NCI-H1694 (cell line): ENCODE data around the gene NANOS3.
A peak's percentile ranks its signal among the peaks of the same experiment; 100 is the strongest.

Experiments used
- DNase-seq: peaks from one replicate; lab custom pipeline; 2025; lab: John Stamatoyannopoulos, UW

The NANOS3 gene

DNA sequence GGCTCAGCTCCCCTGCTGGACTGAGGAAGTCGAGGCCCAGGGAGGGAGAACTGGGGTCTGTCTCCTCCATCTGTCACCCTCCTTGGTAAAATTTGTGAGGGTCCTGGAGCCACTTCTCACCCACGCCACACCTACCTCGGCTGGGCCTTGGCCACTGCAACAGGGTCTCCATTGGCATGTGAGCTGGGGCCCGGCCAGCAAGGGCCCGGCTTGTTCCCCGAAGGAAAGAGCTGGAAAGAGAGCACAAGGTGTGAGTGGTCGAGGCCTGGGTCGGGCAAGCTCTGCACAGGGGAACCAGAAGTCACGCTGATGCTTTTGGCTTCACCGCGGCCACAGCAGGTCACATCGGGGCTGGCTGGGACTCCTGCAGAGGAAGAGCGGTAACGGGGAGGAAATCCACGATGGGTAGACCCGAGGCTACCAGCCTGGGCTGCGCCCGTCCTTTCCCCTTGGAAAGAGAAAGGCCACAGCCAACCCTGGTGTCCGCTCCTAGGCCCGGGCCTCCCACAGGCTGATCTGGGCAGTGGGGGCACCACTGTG is 9.0 kb downstream of the NANOS3 start:
- no peak for DNase-seq

- DNase-seq, result no peak
Observed at GRCh38 chr19:13887018-13887436, 10.1 kb downstream of the NANOS3 start.

GRCh38 chr19:13887517-13887916 is 10.6 kb downstream of the NANOS3 start:
- DNase-seq, result no peak

GRCh38 chr19:13888281-13888680 is 11.3 kb downstream of the NANOS3 start:
- no peak for DNase-seq

DNA sequence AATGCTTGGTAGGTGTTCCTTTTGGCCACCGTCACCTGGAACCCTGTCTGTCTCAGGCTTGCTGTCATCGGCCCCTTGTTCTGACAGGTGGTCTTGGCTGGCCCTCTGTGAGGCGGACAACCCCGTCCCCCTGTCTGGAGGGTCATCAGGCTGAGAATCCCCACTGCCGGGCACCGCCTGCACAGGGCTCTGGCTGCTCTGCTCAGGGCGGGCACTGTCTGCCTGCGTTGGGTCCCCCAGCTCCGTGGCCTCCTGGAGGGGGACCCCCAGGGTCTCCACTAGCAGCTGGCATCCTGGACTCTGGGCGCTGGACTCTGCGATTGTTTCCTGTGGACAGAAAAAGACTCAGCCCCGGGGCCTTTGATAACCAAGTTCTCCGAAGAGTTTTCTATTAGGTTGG is 13.2 kb downstream of the NANOS3 start:
- no peak for DNase-seq

- no peak for DNase-seq
Observed at GRCh38 chr19:13892870-13893269, 15.9 kb downstream of the NANOS3 start.

GRCh38 chr19:13894552-13894951 is 17.6 kb downstream of the NANOS3 start:
- no peak for DNase-seq

DNA sequence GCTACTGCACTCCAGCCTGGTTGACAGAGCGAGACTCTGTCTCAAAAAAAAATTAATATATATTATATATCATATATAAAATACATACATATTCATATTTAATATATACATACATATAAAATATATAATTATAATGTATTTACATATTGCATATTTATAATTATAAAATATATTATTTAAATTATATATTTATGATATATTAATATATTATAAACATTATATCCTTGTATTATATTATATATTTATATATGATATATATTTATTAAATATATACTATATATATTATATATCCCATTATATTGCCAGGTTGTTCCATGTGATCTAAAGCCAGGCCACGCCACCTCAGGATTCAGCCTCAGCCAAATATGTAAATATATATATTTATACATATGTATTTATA is 19.3 kb downstream of the NANOS3 start:
- DNase-seq, result no peak

DNA sequence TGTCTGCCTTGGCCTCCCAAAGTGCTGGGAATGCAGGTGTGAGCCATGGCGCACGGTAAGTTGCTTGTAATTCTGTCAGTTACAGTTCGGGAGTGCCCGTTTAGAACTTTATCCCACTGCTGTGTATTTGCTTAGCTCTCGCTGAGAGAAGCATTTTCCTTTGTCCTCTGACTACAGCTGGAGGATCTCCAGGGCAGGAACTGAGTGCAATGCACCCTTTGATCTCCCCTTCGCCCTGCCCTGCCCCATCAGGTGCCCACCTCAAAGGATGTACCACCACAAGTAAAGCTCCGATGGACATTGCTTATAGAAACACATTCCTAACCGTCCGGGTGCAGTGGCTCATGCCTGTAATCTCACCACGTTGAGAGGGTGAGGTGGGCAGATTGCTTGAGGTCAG is 22.5 kb downstream of the NANOS3 start:
- DNase-seq, result no peak

- no peak for DNase-seq
Observed at GRCh38 chr19:13899912-13900584, 23.1 kb downstream of the NANOS3 start.

DNA sequence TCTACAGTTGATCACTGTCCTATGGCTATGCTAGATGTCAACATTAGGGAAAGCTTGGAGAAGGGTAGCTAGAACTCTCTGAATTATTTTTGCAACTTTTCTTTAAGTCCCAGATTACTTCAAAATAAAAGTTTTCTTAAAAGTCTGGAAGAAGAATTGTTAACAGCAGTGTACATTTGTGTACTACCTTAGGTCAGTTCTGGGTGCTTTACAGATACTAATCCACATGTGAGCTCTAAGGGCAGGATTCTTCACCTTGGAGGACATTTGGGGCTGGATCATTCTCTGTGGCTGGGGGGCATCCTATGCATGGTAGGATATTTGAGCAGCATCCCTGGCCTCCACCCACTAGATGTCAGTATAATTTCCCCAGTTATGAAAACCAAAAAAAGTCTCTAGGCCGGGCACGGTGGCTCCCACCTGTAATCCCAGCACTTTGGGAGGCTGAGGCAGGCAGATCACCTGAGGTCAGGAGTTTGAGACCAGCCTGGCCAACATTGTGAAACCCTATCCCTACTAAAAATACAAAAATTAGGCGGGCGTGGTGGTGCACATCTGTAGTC is 26.1 kb downstream of the NANOS3 start:
- DNase-seq, result no peak

DNA sequence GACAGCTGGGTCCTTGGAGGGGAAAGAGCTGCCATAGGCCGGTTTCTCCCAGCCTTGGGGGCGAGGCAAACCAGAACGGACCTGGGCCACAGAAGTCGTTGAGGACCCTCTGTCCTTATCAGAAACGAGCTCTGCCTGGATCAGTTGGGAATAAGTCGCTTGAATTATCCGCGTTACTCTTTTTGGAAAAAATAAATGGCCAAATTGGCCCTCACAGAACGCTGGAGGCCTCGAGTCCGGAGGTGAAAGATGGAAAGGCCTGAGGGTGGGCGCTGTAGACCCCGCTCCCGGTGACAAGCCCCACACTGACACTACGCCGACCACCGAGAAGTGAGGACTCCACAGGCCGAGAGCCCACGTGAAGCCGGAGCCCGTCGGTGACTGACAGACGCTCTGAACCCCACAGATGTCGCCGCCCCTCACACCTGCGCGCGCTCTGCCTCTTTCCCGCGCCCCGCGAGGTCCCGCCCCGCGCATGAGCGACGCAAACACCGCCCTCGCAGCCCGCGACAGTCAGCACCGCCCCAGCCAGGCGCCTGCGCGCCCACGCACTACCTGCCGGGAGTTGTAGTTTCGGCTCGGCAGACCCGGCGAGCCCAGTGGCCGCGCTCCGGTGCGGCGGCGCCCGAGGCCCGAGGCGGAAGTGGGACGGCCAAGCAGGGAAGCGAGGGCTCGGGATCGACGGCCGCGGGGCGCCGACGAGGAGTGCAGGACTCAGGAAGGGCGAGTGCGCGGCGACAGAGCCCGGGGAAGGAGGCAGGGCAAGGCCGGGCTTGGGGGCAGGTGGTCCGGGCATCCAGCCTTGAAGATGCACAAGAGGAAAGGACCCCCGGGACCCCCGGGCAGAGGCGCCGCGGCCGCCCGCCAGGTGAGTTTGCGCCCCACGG is 28.9 kb downstream of the NANOS3 start, which contains the start of the genes BRME1 and CC2D1A:
Gene BRME1, minus strand, starts transcription at position 484 of the 887 bp plus-strand sequence. CDS start 1,225 bp downstream, outside the sequence.
Gene CC2D1A, plus strand, starts transcription at position 568 of the 887 bp plus-strand sequence. Its CDS starts 241 bp downstream, at position 809.
- DNase-seq, result peak; percentile 41

DNA sequence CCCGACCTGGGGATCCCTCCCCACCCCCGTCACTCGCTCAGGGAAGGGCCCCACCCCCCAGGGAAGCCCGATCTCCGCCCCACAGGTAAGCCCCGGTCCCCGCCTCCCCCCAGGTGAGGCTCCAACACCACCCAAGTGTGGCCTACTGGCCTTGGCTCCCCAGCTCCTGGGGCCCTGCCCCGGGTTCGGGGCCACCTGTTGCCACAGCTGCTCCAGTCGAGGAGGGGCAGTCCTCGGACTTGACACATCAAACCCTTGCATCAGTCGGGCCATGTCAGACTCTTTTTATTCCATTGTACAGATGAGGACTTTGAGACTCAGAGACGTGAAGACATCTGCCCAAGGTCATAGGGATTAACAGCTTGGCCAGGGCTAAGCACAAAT is 29.6 kb downstream of the NANOS3 start:
- DNase-seq, result no peak

GRCh38 chr19:13906910-13907309 is 30.0 kb downstream of the NANOS3 start:
- no peak for DNase-seq

DNA sequence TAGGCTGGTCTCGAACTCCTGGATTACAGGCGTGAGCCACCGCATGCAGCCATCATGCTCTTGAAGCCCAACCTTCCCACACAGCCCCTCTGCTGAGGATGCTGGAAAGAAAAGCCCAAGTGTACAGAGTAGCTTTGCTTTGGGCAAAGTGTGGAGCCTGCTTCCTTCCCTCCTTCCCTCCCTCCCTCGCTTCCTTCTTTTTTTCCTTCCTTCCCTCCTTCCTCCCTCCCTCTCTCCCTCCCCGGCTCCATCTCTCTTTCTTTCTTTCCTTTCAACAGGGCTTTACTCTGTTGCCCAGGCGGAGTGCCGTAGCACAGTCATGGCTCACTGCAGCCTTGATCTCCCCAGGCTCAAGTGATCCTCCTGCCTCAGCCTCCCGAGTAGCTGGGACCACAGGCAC is 31.7 kb downstream of the NANOS3 start:
- DNase-seq, result no peak

DNA sequence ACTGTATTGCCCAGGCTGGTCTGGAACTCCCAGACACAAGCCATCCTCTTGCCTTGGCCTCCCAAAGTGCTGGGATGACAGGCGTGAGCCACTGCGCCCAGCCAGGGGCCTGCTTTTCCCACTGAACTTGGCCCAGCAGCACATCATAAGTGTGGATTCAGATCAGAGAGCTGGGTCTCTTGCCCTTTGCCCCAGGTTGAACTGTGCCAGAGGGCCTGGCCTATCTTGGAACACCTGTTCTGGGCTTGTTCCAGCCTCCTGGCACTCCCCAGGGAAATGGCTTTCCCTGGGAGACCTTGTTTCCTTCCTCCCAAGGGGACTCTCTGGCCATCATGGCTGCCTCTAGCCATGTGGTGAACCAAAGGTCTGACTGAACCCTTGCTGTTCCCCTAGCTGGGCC is 32.5 kb downstream of the NANOS3 start:
- no peak for DNase-seq

DNA sequence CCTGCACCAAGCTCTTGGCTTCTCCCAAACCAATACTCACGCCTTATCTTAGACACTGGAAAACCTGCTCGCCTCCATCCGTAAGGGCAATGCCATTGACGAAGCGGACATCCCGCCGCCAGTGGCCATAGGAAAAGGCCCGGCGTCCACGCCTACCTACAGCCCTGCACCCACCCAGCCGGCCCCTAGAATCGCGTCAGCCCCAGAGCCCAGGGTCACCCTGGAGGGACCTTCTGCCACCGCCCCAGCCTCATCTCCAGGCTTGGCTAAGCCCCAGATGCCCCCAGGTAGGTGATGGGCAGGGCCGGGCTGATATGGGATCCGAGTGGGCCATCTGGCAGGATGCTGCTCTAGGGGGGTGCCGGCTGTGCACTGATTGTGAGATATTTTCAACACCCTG is 36.4 kb downstream of the NANOS3 start:
- no peak for DNase-seq

DNA sequence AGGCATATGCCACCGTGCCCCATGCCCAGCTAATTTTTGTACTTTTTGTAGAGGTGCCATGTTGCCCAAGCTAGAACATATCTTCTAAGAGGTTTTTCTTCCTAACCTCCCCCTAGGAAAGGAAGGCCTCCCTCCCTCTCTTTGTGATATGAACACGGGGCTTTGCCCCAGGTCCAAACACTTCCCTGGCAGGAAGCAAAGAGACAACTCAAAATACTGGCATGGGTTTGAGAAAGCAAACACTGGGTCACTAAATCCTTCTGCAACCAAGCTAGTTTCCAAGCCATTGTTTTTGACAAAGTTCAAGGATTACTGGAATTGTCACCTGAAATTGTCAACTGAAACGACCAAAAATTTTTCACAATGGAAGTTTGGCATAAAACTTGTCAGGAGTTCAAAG is 37.8 kb downstream of the NANOS3 start:
- no peak for DNase-seq

DNA sequence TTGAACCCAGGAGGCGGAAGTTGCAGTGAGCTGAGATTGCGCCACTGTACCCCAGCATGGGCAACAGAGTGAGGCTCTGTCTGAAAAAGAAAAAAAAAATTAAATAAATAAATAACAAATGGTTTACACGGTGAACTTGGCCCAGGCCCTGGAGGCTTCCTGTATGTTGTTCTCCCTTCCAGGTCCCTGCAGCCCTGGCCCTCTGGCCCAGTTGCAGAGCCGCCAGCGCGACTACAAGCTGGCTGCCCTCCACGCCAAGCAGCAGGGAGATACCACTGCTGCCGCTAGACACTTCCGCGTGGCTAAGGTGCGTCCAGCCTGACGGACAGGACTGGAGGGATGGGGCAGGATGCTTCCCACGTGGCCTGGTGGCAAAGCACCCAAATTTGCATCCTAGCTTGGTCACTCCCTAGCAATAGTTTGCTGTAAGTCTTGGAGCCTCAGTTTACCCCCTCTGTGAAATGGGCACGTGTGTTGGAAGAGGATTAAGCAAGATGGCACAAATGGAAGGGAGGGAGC is 41.0 kb downstream of the NANOS3 start:
- DNase-seq, result no peak

DNA sequence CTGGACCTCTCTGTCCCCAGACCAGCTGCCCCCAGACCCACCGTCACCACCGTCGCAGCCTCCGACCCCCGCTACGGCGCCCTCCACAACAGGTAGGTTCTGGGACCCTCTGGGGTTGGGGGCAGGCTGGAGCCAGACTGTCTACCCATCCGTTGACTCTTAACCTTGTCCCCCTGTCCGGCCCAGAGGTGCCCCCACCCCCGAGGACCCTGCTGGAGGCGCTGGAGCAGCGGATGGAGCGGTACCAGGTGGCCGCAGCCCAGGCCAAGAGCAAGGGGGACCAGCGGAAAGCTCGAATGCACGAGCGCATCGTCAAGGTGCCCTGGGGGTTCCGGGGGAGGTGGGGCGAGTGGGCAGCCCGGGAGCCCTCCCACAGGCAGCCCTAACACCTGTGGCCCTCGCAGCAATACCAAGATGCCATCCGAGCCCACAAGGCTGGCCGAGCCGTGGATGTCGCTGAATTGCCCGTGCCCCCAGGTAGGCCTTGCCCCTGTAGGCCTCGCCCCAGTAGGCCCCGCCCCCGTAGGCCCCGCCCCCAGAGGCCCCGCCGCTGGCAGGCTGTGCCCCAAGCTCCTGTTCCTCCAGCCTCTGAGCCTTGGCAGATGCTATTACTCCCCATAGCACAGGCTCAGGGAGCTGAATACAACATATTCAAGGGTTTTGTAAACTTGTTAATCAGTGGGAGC is 41.9 kb downstream of the NANOS3 start:
- no peak for DNase-seq

DNA sequence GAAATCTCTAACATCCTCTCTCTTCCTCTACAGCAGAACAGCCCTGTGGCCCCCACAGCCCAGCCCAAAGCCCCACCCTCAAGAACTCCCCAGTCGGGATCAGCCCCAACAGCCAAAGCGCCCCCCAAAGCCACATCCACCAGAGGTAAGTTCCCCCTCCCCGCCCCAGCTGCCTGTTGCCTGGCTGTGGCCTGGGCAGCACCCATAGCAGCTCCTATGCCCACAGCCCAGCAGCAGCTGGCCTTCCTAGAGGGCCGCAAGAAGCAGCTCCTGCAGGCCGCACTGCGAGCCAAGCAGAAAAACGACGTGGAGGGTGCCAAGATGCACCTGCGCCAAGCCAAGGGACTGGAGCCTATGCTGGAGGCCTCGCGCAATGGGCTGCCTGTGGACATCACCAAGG is 43.6 kb downstream of the NANOS3 start:
- DNase-seq, result no peak
